ENCODE measurements around the gene NT5DC2.

- TF ChIP-seq CTCF (IDR thresholded peaks at IDR 0.05) (no peak), POLR2A (IDR thresholded peaks at IDR 0.05) (no peak), POLR2AphosphoS5 (IDR thresholded peaks at IDR 0.05) (no peak), EP300 (IDR thresholded peaks at IDR 0.05) (no peak)
Measured at GRCh38 chr3:52484680-52485461, 48.8 kb downstream of the NT5DC2 start.

Data from suprapubic skin (tissue), 4 donors.